SK-N-SH (cell line): ENCODE results near the gene DCDC2B. TPM values are rescaled to one million over a fixed set of nuclear protein-coding genes. Genes with fewer than 3 reads are reported as not detected.

Source experiments
- CTCF ChIA-PET: fragments of 300-600, 350-600 bp; formaldehyde crosslinking; extraction: SDS; loops from one replicate; lab custom pipeline; 2021; lab: Yijun Ruan, JAX
- POLR2A ChIA-PET: fragments of 350-600 bp; sonication (Branson Sonifier 250); formaldehyde crosslinking; extraction: SDS; loops from one replicate; lab custom pipeline; 2020; ENCODE audit warnings: antibody characterized with exemption, inconsistent platforms; lab: Yijun Ruan, JAX
- DNase-seq: peaks from one replicate; pipeline ENCODE4 v3.0.0; 2012
- H2AFZ ChIP-seq: fragments of 200-600 bp; sonication (generic); 2 replicates; pipeline ENCODE4 v1.8.1; 2016; ENCODE audit warnings: antibody characterized with exemption, mild to moderate bottlenecking, low read depth
- H3F3A ChIP-seq: fragments of 200-600 bp; sonication (generic); replicated peaks from 2 replicates; pipeline ENCODE3; 2016; ENCODE audit warnings: antibody characterized with exemption, mild to moderate bottlenecking; ENCODE audit not compliant: insufficient read depth
- H3K27ac ChIP-seq, 2 experiments: fragments of 200-500 bp in 1 of 2; fragments of 200-600 bp in 1 of 2; sonication (Bioruptor generic) in 1 of 2; sonication (generic), shearing (Covaris generic) in 1 of 2; 2 replicates each; pipeline versions ENCODE4 v1.5.1 to v1.6.1; 2014 to 2016; ENCODE audit warnings: low read depth in 2 of 2, inconsistent platforms in 1 of 2, low read length in 1 of 2, mild to moderate bottlenecking in 1 of 2, mixed read lengths in 1 of 2
- H3K27me3 ChIP-seq: fragments of 200-600 bp; sonication (generic), shearing (Covaris generic); 2 replicates; pipeline ENCODE4 v1.6.1; 2016; ENCODE audit warnings: mixed run types; ENCODE audit not compliant: insufficient read depth
- H3K36me3 ChIP-seq, 2 experiments: fragments of 200-500 bp in 1 of 2; fragments of 200-600 bp in 1 of 2; sonication (Bioruptor generic) in 1 of 2; sonication (generic) in 1 of 2; replicated peaks in 1 of 2; 2 replicates each; pipeline versions ENCODE3 to v1.5.1; 2014 to 2016; ENCODE audit warnings: low read length in 1 of 2, mild to moderate bottlenecking in 1 of 2; ENCODE audit not compliant: insufficient read depth in 2 of 2, control insufficient read depth in 1 of 2
- H3K4me1 ChIP-seq, 2 experiments: fragments of 200-500 bp in 1 of 2; fragments of 200-600 bp in 1 of 2; sonication (Bioruptor generic) in 1 of 2; sonication (generic), shearing (Covaris generic) in 1 of 2; 2 replicates each; pipeline versions ENCODE4 v1.5.1 to v1.6.1; 2014 to 2016; ENCODE audit warnings: low read depth in 1 of 2, low read length in 1 of 2, mixed run types in 1 of 2; ENCODE audit not compliant: insufficient read depth in 2 of 2, control insufficient read depth in 1 of 2
- H3K4me2 ChIP-seq: fragments of 200-600 bp; sonication (generic), shearing (Covaris generic); 2 replicates; pipeline ENCODE4 v1.6.1; 2017; ENCODE audit warnings: mixed run types
- H3K4me3 ChIP-seq, 2 experiments: fragments of 200-500 bp in 1 of 2; fragments of 200-600 bp in 1 of 2; sonication (Bioruptor generic) in 1 of 2; sonication (generic), shearing (Covaris generic) in 1 of 2; 2 replicates each; pipeline versions ENCODE4 v1.5.1 to v1.8.1; 2014 to 2016; ENCODE audit warnings: low read depth in 2 of 2, inconsistent platforms in 1 of 2, low read length in 1 of 2, mild to moderate bottlenecking in 1 of 2, mixed read lengths in 1 of 2, moderate library complexity in 1 of 2
- H3K79me2 ChIP-seq: fragments of 200-600 bp; sonication (generic); 2 replicates; pipeline ENCODE4 v1.8.1; 2017; ENCODE audit warnings: mild to moderate bottlenecking; ENCODE audit not compliant: insufficient read depth
- H3K9ac ChIP-seq: fragments of 200-600 bp; sonication (generic); 2 replicates; pipeline ENCODE4 v1.6.1; 2017; ENCODE audit warnings: mixed run types
- H3K9me2 ChIP-seq: fragments of 200-600 bp; sonication (generic); 2 replicates; pipeline ENCODE4 v1.6.1; 2017; ENCODE audit warnings: mixed run types
- H3K9me3 ChIP-seq: fragments of 200-600 bp; sonication (generic); 2 replicates; pipeline ENCODE4 v1.6.1; 2017; ENCODE audit warnings: mixed run types, mild to moderate bottlenecking, moderate library complexity
- H4K20me1 ChIP-seq: fragments of 200-600 bp; sonication (generic); 2 replicates; pipeline ENCODE4 v1.6.1; 2017; ENCODE audit warnings: mild to moderate bottlenecking, mixed run types; ENCODE audit not compliant: insufficient read depth
- CHD2 ChIP-seq: fragments of 150-350 bp; IDR thresholded peaks from 2 replicates; pipeline ENCODE4 v1.6.1; 2018; ENCODE audit warnings: low read length; ENCODE audit not compliant: partially characterized antibody
- ELF1 ChIP-seq: IDR thresholded peaks from 2 replicates; pipeline ENCODE4 v1.4.0; 2012
- EP300 ChIP-seq, 2 experiments: IDR thresholded peaks; 2 replicates each; pipeline versions ENCODE4 v1.4.0 to v1.6.1; 2012; ENCODE audit warnings: borderline replicate concordance in 1 of 2, low read depth in 1 of 2, low read length in 1 of 2
- FOXM1 ChIP-seq: IDR thresholded peaks from 2 replicates; pipeline ENCODE4 v1.4.0; 2012; ENCODE audit warnings: low read depth, mild to moderate bottlenecking
- GATA2 ChIP-seq: sonication (generic); formaldehyde crosslinking; IDR thresholded peaks from 2 replicates; pipeline ENCODE4 v1.5.0; 2020; ENCODE audit warnings: mild to moderate bottlenecking, missing genetic modification reagents
- MXI1 ChIP-seq: IDR thresholded peaks from 2 replicates; pipeline ENCODE4 v1.6.1; 2012; ENCODE audit warnings: mild to moderate bottlenecking, low read depth, low read length, improper control_type of control experiment
- NFIC ChIP-seq: IDR thresholded peaks from 2 replicates; pipeline ENCODE4 v1.4.0; 2012; ENCODE audit warnings: borderline replicate concordance
- POLR2AphosphoS5 ChIP-seq: IDR thresholded peaks from 2 replicates; pipeline ENCODE4 v1.6.1; 2012; ENCODE audit warnings: low read depth, low read length
- RAD21 ChIP-seq: IDR thresholded peaks from 2 replicates; pipeline ENCODE4 v1.6.1; 2012; ENCODE audit warnings: mild to moderate bottlenecking, low read length
- RFX5 ChIP-seq: IDR thresholded peaks from 2 replicates; pipeline ENCODE4 v1.6.1; 2012; ENCODE audit warnings: mild to moderate bottlenecking, improper control_type of control experiment, low read length
- RXRA ChIP-seq: IDR thresholded peaks from 2 replicates; pipeline ENCODE4 v1.4.0; 2012; ENCODE audit warnings: low read depth, mild to moderate bottlenecking, borderline replicate concordance
- WGBS: methylation state at CpG from one replicate; pipeline ENCODE4 v1.1.6; 2017; ENCODE audit warnings: low lambda C conversion rate; 5-methylcytosine and 5-hydroxymethylcytosine counted together
- polyA plus RNA-seq, 3 experiments: library from polyadenylated mRNA; depleted of rRNA; stranded (reverse); fragments of >200 nt; gene quantifications; 2 replicates each; pipeline ENCODE4 v1.2.3, GENCODE V29; 2012
- TF ChIP-seq, protein P1 (sequence below): fragments of 150-350 bp; IDR thresholded peaks from 2 replicates; pipeline ENCODE4 v1.6.1; 2017; ENCODE audit warnings: antibody characterized with exemption, low read length, low read depth, borderline replicate concordance
- TF ChIP-seq, protein P2 (sequence below): IDR thresholded peaks from 2 replicates; pipeline ENCODE4 v1.4.0; 2012; ENCODE audit warnings: low read depth
- TF ChIP-seq, protein P3 (sequence below): IDR thresholded peaks from 2 replicates; pipeline ENCODE4 v1.4.0; 2012; ENCODE audit warnings: low read depth, borderline replicate concordance

The DCDC2B gene
- polyA plus RNA-seq, 1 of the 3 experiments (the other 2 are of a cell fraction): not detected

DNA sequence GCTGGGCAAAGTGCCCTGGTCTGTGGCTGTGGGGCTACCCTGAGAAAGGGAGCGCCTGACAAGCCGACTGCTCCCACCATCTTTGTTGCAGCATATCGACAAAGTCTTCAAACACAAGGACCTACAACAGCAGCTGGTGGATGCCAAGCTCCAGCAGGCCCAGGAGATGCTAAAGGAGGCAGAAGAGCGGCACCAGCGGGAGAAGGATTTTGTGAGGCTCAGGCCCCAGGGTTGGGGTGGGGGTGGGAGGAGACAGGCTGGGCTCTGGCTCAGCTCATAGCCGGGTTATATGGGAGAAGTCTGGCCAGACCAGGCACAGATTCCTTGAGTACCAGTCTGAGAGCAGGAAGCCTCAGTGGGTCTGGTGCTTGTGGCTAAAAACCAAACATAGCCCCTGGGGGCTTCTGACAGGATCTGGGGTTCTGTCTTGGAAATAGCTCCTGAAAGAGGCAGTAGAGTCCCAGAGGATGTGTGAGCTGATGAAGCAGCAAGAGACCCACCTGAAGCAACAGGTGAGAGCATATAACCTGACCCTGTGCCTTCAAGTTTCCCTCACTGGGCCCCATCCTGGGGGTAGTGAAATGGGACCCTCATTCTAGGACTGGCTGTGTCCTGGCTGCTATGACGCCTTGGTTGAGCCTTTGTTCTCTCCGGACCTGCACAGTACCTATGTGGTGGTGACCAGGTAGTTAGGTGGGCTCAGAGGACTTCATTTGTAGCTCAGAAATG, 16.5 kb upstream of the DCDC2B start:
- POLR2A ChIA-PET: interaction anchor here (0.7 kb wide), 1 partner anchor 84 kb away, joined by 3 read pairs; no protein-coding TSS in a partner anchor
- WGBS: 87% methylated on average over 8 of the region's 8 CpGs
- peaks cover 13% of the 10 kb centered on the region; the same call in 1 of the 2 replicates for H3K79me2 ChIP-seq
- H3F3A ChIP-seq: peaks cover 8% of the 10 kb centered on the region
- H3K9ac ChIP-seq: no peak overlapping the region
- no peak overlapping the region for H3K4me3 ChIP-seq
- H3K4me2 ChIP-seq: no peak overlapping the region
- TF ChIP-seq, protein P1, sequence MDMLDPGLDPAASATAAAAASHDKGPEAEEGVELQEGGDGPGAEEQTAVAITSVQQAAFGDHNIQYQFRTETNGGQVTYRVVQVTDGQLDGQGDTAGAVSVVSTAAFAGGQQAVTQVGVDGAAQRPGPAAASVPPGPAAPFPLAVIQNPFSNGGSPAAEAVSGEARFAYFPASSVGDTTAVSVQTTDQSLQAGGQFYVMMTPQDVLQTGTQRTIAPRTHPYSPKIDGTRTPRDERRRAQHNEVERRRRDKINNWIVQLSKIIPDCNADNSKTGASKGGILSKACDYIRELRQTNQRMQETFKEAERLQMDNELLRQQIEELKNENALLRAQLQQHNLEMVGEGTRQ: no peak
- no peak for TF ChIP-seq POLR2AphosphoS5
- H3K27ac ChIP-seq: no peak overlapping the region
- H2AFZ ChIP-seq: no peak overlapping the region
- H3K9me3 ChIP-seq: no peaks in the 10 kb centered on the region
- peaks cover 5% of the 10 kb centered on the region; the same call in 1 of the 2 replicates for H4K20me1 ChIP-seq
- H3K36me3 ChIP-seq: peaks cover 75 to 92% of the 10 kb centered on the region in 2 experiments
- CTCF ChIA-PET: interaction anchor here (1.5 kb wide), 1 partner anchor 12 kb away, joined by 3 read pairs; no protein-coding TSS in a partner anchor
- no peaks in the 10 kb centered on the region for H3K27me3 ChIP-seq
- peaks cover 3 to 10% of the 10 kb centered on the region in 2 experiments; a peak in 2 of 4 replicates for H3K4me1 ChIP-seq
- no peak for DNase-seq
- H3K9me2 ChIP-seq: no peaks in the 10 kb centered on the region

DNA sequence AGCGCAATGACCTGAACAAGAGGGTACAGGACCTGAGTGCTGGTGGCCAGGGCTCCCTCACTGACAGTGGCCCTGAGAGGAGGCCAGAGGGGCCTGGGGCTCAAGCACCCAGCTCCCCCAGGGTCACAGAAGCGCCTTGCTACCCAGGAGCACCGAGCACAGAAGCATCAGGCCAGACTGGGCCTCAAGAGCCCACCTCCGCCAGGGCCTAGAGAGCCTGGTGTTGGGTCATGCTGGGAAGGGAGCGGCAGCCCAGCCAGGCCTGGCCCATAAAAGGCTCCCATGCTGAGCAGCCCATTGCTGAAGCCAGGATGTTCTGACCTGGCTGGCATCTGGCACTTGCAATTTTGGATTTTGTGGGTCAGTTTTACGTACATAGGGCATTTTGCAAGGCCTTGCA, 13.9 kb upstream of the DCDC2B start:
- ChIA-PET POLR2A (interaction anchor here (3.4 kb wide), 1 partner anchor 14 kb away, joined by 19 read pairs; the partner anchor contains the start of gene TXLNA), CTCF (no interaction called here)
- Histone ChIP-seq H3K4me1 (peaks cover 16 to 20% of the 10 kb centered on the region in 2 experiments; a peak in 3 of 4 replicates), H3K9ac (no peak overlapping the region), H2AFZ (no peak overlapping the region), H4K20me1 (no peaks in the 10 kb centered on the region), H3K9me2 (no peaks in the 10 kb centered on the region), H3K27me3 (no peaks in the 10 kb centered on the region), H3K4me2 (no peak overlapping the region), H3F3A (peaks cover 13% of the 10 kb centered on the region), H3K36me3 (peaks cover 53 to 80% of the 10 kb centered on the region in 2 experiments), H3K27ac (no peak overlapping the region), H3K9me3 (no peaks in the 10 kb centered on the region), H3K79me2 (no peaks in the 10 kb centered on the region), H3K4me3 (no peak overlapping the region)
- WGBS: 100% methylated on average over 2 of the region's 6 CpGs
- TF ChIP-seq POLR2AphosphoS5 (no peak), FOXM1 (no peak), EP300 (IDR thresholded peaks at IDR 0.05; ENCODE audit: borderline replicate concordance in 1 of 2, low read depth in 1 of 2, low read length in 1 of 2) (no peak), NFIC (no peak), RAD21 (no peak), RFX5 (no peak), ELF1 (no peak), CHD2 (no peak), RXRA (no peak), GATA2 (no peak), MXI1 (no peak)
- TF ChIP-seq, protein P2, sequence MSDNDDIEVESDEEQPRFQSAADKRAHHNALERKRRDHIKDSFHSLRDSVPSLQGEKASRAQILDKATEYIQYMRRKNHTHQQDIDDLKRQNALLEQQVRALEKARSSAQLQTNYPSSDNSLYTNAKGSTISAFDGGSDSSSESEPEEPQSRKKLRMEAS: no peak
- TF ChIP-seq, protein P3, sequence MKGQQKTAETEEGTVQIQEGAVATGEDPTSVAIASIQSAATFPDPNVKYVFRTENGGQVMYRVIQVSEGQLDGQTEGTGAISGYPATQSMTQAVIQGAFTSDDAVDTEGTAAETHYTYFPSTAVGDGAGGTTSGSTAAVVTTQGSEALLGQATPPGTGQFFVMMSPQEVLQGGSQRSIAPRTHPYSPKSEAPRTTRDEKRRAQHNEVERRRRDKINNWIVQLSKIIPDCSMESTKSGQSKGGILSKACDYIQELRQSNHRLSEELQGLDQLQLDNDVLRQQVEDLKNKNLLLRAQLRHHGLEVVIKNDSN: no peak
- DNase-seq: no peak
